ENCODE results near the gene CARMIL1.
"Not testable (repeated sequence)": the region's sequence is repeated elsewhere in the genome, so short reads cannot be mapped to it uniquely, and the experiment has no call there.

CARMIL1 gene

GRCh38 chr6:25435416-25435985, 156.3 kb downstream of the CARMIL1 start:
- no peak for TF ChIP-seq CTCF (IDR thresholded peaks at IDR 0.05; ENCODE audit: borderline replicate concordance, control extremely low read depth, extremely low read depth, insufficient read depth, missing control alignments)

GRCh38 chr6:25436760-25437159, 157.6 kb downstream of the CARMIL1 start:
- in situ Hi-C loops (cut with MboI; ENCODE audit: low sequenced_read_pairs, unreplicated experiment): no loop called here
- no peak for TF ChIP-seq CTCF (IDR thresholded peaks at IDR 0.05; ENCODE audit: borderline replicate concordance, control extremely low read depth, extremely low read depth, insufficient read depth, missing control alignments)
- no peak for DNase-seq (ENCODE audit: low spot score)

More at GRCh38 chr6:25435416-25435985, 156.3 kb downstream of the CARMIL1 start:
- in situ Hi-C loops (cut with MboI; ENCODE audit: low sequenced_read_pairs, unreplicated experiment): no loop called here
- no peak for DNase-seq (ENCODE audit: low spot score)

DNA sequence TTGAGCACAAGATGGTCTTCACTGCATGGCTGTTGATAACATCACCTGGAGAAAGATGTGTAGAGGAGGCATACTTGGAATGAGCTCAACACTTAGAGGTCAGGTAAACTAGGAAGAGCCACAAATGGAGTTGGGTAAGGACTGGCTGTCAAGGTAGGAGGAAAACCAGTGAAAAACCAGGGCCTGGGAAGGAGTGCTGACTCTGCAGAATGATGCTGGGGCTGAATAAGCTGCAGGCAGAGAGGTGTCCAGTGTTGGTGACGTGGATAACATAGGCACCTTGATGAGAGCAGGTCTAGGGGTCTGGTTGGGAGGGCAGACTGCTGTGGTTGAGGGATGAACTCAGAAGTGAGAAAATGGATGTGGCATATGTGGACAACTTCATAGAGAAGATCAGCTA, 160.2 kb downstream of the CARMIL1 start:
- DNase-seq (ENCODE audit: low spot score): no peak
- in situ Hi-C loops (cut with MboI; ENCODE audit: low sequenced_read_pairs, unreplicated experiment): no loop called here
- TF ChIP-seq CTCF (IDR thresholded peaks at IDR 0.05; ENCODE audit: borderline replicate concordance, control extremely low read depth, extremely low read depth, insufficient read depth, missing control alignments): no peak

- in situ Hi-C loops (cut with MboI; ENCODE audit: low sequenced_read_pairs, unreplicated experiment): no loop called here
- no peak for DNase-seq (ENCODE audit: low spot score)
- TF ChIP-seq CTCF (IDR thresholded peaks at IDR 0.05; ENCODE audit: borderline replicate concordance, control extremely low read depth, extremely low read depth, insufficient read depth, missing control alignments): no peak
Measured at GRCh38 chr6:25441663-25442270, 162.6 kb downstream of the CARMIL1 start.

- no peak for TF ChIP-seq CTCF (IDR thresholded peaks at IDR 0.05; ENCODE audit: borderline replicate concordance, control extremely low read depth, extremely low read depth, insufficient read depth, missing control alignments)
- in situ Hi-C loops (cut with MboI; ENCODE audit: low sequenced_read_pairs, unreplicated experiment): no loop called here
- DNase-seq (ENCODE audit: low spot score): no peak
Measured at GRCh38 chr6:25442898-25443297, 163.7 kb downstream of the CARMIL1 start.

- DNase-seq (ENCODE audit: low spot score); in situ Hi-C loops (cut with MboI; ENCODE audit: low sequenced_read_pairs, unreplicated experiment): not testable (repeated sequence)
Measured at GRCh38 chr6:25444521-25444920, 165.3 kb downstream of the CARMIL1 start.

- DNase-seq (ENCODE audit: low spot score): no peak
- in situ Hi-C loops (cut with MboI; ENCODE audit: low sequenced_read_pairs, unreplicated experiment): no loop called here
- no peak for TF ChIP-seq CTCF (IDR thresholded peaks at IDR 0.05; ENCODE audit: borderline replicate concordance, control extremely low read depth, extremely low read depth, insufficient read depth, missing control alignments)
Measured at GRCh38 chr6:25446830-25447569, 167.8 kb downstream of the CARMIL1 start.

Measured in GM13976 (cell line).